GM12892 (cell line): ENCODE measurements around the gene HADH.

Experiments
- POLR2A ChIP-seq: IDR thresholded peaks from 2 replicates; pipeline ENCODE4 v1.6.1; 2011; ENCODE audit warnings: low read depth, low read length, control low read depth
- POLR2AphosphoS5 ChIP-seq: IDR thresholded peaks from 2 replicates; pipeline ENCODE4 v1.6.1; 2011; ENCODE audit warnings: low read depth, low read length, control low read depth
- TAF1 ChIP-seq: IDR thresholded peaks from 2 replicates; pipeline ENCODE4 v1.6.1; 2011; ENCODE audit warnings: low read depth, mild to moderate bottlenecking, control low read depth, low read length, borderline replicate concordance

- no peak for TF ChIP-seq POLR2AphosphoS5
- TF ChIP-seq POLR2A: no peak
- TF ChIP-seq TAF1: no peak
Measured at GRCh38 chr4:108018884-108019187, 29.1 kb downstream of the HADH start.
